ENCODE data around the gene TSPAN16. TPM values are rescaled to one million over a fixed set of nuclear protein-coding genes. Genes with fewer than 3 reads are reported as not detected.

TSPAN16 gene
- total RNA-seq, 6 experiments from 2014 or later, result not detected

DNA sequence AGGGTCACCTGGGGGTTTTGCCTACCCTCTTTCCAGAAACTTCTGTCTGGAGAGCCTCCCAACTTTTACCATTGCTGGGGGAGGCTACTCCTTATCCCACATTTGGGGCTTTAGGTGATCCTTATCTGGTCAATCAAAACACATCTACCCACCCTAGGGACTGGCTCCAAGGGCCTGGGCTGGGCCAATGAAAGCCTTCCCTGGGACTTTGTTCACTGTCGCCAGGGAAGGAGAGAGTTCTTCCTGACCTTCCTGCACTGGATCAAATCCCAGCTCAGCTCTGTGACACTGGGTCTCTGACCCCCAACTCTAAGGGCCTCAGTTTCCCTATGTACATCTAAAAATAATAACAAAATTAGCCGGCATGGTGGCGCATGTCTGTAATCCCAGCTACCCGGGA lies 44.7 kb upstream of the TSPAN16 start:
- no peak overlapping the region for H3K4me3 Mint-ChIP-seq
- TF ChIP-seq CTCF (IDR thresholded peaks at IDR 0.05), result no peak
- H3K27ac Mint-ChIP-seq, result no peak overlapping the region
- no peaks in the 10 kb centered on the region for H3K27me3 Mint-ChIP-seq (ENCODE audit: insufficient read depth)
- H3K36me3 Mint-ChIP-seq (ENCODE audit: low read depth), result no peaks in the 10 kb centered on the region
- H3K4me1 Mint-ChIP-seq (ENCODE audit: low read depth), result no peaks in the 10 kb centered on the region
- H3K9me3 Mint-ChIP-seq, result no peaks in the 10 kb centered on the region
- DNase-seq, result no peak

- Mint-ChIP-seq H3K27ac (no peak overlapping the region), H3K27me3 (ENCODE audit: insufficient read depth) (no peaks in the 10 kb centered on the region), H3K4me3 (no peak overlapping the region), H3K4me1 (ENCODE audit: low read depth) (no peaks in the 10 kb centered on the region), H3K9me3 (no peaks in the 10 kb centered on the region), H3K36me3 (ENCODE audit: low read depth) (no peaks in the 10 kb centered on the region)
- no peak for DNase-seq
- TF ChIP-seq CTCF (IDR thresholded peaks at IDR 0.05), result no peak
Measured at GRCh38 chr19:11251650-11252314, 44.2 kb upstream of the TSPAN16 start.

- no peak for DNase-seq
- no peak for TF ChIP-seq CTCF (IDR thresholded peaks at IDR 0.05)
- Mint-ChIP-seq H3K4me1 (ENCODE audit: low read depth) (no peaks in the 10 kb centered on the region), H3K4me3 (no peak overlapping the region), H3K27ac (no peak overlapping the region), H3K27me3 (ENCODE audit: insufficient read depth) (no peaks in the 10 kb centered on the region), H3K9me3 (no peaks in the 10 kb centered on the region), H3K36me3 (ENCODE audit: low read depth) (no peaks in the 10 kb centered on the region)
Measured at GRCh38 chr19:11252665-11253355, 43.1 kb upstream of the TSPAN16 start.

DNA sequence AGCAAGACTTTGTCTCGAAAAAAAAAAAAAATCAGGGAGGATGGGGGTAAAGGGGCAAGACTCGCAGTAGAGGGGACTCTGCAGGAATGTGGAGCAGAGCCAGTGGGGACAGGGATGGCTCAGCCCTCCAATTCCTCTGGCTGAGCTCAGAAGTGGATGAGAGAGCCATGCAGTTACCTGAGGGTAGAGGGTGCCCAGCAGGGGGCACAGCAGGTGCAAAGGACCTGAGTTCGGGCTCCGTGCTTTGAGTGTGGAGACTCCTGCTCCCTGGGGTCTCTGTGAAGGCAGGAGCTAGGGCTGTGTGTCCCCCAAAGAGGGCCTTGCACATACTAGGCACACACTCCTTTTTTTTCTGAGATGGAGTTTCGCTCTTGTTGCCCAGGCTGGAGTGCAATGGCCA lies 41.3 kb upstream of the TSPAN16 start:
- no peak overlapping the region for H3K4me3 Mint-ChIP-seq
- H3K27ac Mint-ChIP-seq, result no peak overlapping the region
- H3K4me1 Mint-ChIP-seq (ENCODE audit: low read depth), result no peaks in the 10 kb centered on the region
- H3K27me3 Mint-ChIP-seq (ENCODE audit: insufficient read depth), result no peaks in the 10 kb centered on the region
- no peaks in the 10 kb centered on the region for H3K9me3 Mint-ChIP-seq
- H3K36me3 Mint-ChIP-seq (ENCODE audit: low read depth), result no peaks in the 10 kb centered on the region
- DNase-seq, result no peak
- peak; percentile 43 for TF ChIP-seq CTCF (IDR thresholded peaks at IDR 0.05)

GRCh38 chr19:11256189-11256588 lies 39.8 kb upstream of the TSPAN16 start:
- TF ChIP-seq CTCF (IDR thresholded peaks at IDR 0.05), result no peak
- Mint-ChIP-seq H3K4me3 (no peak overlapping the region), H3K4me1 (ENCODE audit: low read depth) (no peaks in the 10 kb centered on the region), H3K27ac (no peak overlapping the region), H3K9me3 (no peaks in the 10 kb centered on the region), H3K27me3 (ENCODE audit: insufficient read depth) (no peaks in the 10 kb centered on the region), H3K36me3 (ENCODE audit: low read depth) (no peaks in the 10 kb centered on the region)
- no peak for DNase-seq
